ENCODE results near the gene GLB1L2.
"Not testable (repeated sequence)": the region's sequence is repeated elsewhere in the genome, so short reads cannot be mapped to it uniquely, and the experiment has no call there.

GLB1L2 gene, protein sequence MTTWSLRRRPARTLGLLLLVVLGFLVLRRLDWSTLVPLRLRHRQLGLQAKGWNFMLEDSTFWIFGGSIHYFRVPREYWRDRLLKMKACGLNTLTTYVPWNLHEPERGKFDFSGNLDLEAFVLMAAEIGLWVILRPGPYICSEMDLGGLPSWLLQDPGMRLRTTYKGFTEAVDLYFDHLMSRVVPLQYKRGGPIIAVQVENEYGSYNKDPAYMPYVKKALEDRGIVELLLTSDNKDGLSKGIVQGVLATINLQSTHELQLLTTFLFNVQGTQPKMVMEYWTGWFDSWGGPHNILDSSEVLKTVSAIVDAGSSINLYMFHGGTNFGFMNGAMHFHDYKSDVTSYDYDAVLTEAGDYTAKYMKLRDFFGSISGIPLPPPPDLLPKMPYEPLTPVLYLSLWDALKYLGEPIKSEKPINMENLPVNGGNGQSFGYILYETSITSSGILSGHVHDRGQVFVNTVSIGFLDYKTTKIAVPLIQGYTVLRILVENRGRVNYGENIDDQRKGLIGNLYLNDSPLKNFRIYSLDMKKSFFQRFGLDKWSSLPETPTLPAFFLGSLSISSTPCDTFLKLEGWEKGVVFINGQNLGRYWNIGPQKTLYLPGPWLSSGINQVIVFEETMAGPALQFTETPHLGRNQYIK

DNA sequence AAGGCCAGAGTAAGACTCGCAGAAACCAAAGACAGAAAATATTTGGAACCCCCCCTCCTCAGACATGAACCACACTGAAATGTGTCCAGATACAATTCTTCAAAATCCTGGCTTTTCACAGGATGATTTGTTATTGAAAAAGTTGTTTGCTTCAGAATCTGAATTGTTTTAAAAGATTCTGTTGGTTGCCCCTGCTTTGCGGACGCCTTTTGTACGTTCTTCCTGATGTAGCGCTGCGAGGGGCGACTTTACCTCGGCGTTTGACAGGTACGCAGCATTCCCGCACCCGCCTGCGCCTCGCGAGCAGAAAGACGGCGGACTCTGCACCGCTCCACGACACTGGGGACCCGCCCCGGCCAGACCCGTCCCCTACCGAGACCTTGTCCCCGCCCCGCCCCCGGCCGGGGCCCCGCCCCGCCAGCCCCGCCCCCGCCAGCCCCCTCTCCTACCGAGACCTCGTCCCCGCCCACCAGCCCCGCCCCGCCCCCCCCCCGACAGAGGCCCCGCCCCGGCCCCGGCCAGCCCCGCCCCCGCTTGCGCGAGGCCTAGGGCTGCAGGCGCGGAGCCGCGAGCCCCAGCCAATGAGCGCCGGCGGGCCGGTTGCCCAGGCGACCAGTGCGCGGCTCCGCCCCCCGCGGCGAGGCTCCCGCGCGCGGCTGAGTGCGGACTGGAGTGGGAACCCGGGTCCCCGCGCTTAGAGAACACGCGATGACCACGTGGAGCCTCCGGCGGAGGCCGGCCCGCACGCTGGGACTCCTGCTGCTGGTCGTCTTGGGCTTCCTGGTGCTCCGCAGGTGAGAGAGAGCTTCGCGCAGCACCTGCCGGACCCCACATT is at the start of gene GLB1L2:
Gene GLB1L2, plus strand, starts transcription at position 635 of the 835 bp plus-strand sequence. Its CDS starts 74 bp downstream, at position 709.
- DNase-seq (ENCODE audit: low spot score) = peak; percentile 75

DNA sequence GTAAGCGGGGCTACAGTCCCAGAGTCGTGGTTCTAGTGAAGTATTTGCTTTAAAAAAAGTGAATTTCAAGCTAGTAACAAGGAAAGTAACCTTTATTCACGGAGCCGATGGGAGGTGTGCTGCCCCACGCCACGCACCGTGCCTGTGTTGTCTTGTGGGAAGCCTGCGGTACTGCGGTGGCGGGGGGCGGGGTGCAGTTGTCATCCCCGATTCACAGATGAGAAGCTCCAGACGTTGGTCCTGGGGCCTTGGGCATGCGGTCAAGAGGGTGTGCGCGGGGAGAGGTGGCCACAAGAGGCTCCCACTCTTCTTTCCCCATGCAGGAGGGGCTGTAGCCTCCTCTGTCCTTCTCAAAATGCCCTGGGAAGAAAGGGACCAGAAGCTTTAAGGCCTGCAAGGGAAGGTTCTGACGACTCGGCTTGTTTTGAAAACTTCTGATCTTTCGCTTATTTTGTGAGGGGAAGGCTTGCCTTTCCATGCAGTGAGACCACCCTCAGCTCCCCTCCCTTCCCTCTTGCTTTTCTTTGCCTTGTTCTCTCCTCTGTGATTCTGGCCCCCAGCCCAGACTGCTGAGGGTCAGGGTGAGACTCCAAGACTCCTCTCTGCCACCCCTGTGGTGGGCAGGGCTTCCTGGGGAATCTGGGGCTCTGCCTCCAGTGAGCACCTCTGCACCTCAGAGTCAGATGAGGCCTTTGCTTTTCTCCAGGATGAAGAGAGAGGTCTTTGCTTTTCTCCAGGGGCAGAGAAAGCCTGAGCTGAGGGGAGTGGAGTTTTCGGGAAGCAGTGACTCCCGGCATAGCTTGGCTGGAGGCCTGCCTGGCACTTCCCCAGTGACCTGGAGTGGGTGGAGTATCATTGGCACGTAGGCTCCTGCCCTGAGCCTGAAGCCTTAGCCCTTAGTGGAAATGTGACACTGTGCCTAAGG is 49.4 kb upstream of the GLB1L2 start:
- no peak for DNase-seq (ENCODE audit: low spot score)

DNA sequence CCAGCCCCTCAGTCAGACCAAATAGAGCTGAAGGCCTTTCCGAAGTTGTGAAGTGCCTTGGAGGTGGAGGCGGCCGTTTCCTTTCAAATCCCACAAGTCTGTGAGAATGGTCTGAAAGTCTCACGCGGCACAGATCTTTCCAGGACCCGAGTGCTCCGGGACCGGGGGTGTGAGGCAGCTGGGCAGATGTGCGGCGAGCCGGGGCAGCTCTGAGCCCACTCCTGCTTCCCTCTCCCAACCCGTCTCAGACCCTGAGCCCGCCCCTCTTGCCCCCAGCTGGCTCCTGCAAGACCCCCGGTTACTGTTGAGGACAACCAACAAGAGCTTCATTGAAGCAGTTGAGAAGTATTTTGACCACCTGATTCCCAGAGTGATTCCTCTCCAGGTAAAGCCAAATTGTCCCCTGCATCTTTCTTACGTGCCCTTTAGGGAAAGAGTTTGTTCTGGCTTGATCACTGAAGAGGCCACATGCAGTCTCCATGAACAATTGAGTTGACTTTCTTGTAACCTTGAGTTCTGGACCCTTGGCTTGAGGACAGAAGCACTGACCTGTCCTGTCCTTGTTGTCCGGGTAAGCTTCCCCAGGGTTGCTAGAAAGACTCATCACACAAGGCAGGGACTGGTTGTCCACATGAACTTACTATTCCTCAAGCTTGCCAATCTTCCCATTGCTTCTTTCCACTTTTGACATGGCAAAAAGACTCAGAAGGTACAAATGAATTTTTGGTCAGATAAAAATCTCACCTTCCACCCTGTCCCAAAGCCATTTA is 48.1 kb upstream of the GLB1L2 start:
- no peak for DNase-seq (ENCODE audit: low spot score)

DNA sequence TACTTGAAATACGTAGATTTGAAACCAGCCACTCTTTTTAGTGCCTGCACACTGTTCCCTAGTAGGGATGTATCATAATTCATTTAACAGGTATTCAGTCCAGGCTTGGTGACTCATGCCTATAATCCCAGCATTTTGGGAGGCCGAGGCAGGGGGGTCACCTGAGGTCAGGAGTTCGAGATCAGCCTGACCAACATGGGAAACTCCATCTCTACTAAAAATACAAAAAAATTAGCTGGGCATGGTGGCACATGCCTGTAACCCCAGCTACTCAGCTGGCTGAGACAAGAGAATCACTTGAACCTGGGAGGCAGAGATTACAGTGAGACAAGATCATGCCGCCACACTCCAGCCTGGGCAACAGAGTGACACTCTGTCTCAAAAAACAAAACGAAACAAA is 47.4 kb upstream of the GLB1L2 start:
- not testable (repeated sequence) for DNase-seq (ENCODE audit: low spot score)

DNA sequence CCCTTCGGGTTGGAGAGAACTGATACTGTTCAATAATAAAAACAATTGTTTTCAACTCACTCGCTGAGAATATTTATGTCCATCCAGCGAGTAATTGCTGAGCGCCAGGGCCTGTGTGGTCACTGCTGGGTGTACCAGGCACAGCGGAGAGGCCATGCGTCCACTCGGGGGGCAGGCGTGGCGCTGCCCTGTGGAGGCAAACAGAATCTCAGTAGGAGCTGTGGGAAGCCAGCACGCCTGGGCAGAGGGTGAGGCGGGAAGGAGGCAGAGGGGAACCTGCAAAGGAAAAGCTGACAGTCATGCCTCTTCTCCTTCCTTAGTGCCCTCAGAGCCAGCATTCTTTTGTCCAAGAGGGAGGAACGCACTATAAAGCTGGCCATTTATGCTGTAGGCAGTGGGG is 44.2 kb upstream of the GLB1L2 start:
- DNase-seq (ENCODE audit: low spot score) = no peak

DNA sequence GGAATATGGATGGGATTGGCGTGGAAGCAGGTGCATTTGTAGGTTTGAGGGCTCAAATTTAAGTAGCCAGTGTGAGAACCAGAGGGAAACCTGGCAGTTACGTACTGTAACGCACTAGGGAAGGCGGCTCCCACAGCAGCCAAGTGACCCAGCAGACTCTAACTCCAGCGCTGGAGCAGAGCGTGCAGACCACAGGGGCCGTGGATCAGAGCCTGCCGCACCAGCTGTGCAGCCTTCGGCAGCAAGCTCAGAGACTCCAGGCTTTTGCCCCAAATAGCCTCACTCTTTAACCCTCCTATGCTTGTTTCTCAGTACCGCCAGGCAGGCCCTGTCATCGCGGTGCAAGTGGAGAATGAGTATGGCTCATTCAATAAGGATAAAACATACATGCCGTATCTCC is 43.3 kb upstream of the GLB1L2 start:
- DNase-seq (ENCODE audit: low spot score) = no peak

DNA sequence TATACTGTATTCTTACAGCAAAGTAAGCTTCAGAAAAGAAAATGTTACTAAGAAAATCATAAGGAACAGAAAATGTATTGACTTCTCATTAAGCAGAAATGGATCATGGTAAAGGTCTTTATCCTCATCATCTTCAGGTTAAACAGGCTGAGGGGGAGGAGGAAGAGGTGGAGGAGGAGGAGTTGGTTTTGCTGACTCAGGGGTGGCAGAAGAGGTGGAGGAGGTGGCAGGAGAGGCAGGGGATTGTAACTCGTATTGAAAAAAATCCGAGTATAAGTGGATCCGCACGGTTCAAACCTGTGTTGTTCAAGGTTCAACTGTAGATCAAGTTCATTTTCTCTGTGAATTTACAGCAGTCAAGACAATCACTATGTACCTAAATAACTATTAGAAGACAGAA is 42.6 kb upstream of the GLB1L2 start:
- DNase-seq (ENCODE audit: low spot score) = no peak

DNA sequence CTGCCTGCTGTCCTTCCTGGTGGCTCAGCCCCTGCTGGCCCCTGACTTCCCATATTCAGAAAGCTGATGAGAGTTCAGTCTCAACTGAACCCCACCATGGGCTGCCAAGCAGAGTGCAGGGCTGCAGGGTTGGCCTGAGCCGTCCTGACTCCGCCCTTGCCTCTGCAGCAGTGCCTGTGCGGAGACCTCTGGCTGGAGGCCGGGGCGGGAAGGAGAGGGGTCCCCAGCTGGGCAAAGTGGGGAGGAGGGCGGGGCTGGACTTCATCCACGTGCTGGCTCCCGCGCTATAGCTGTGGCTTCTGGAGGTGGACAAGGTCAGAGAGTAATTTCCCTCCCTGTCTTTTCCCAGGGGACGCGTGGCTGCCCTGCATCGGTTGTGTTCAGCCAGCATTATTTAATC is 42.0 kb upstream of the GLB1L2 start:
- DNase-seq (ENCODE audit: low spot score) = no peak

DNA sequence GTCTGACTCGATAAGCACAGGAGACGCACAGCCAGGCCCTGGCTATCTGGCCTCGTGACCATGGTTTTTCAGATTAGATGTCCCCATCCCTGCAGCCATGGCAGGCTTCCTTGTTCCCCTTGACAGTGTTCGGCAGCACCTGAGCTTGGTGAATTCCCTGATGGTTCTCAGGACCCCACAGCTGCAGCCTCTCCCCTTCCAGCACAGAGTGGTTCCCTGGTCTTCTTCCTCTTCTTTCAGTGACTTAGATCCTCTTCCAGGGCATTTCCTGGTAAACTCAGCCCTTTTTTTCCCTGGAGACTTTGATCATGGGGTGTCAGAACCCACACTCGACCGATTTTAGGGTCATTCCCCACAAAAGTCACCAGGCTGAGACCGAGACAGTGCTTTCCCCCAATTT is 41.1 kb upstream of the GLB1L2 start:
- DNase-seq (ENCODE audit: low spot score) = no peak

DNA sequence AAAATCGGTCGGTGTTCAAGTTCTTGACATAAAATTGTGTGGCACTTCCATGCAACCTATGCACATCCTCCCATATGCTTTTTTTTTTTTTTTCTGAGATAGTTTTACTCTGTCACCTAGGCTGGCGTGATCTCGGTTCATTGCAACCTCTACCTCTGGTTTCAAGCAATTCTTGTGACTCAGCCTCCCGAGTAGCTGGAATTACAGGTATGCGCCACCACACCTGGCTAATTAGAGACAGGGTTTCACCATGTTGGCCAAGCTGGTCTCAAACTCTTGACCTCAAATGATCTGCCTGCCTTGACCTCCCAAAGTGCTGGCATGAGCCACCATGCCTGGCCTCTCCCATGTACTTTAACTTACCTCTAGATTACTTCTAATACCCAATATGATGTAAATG is 40.6 kb upstream of the GLB1L2 start:
- no peak for DNase-seq (ENCODE audit: low spot score)

DNA sequence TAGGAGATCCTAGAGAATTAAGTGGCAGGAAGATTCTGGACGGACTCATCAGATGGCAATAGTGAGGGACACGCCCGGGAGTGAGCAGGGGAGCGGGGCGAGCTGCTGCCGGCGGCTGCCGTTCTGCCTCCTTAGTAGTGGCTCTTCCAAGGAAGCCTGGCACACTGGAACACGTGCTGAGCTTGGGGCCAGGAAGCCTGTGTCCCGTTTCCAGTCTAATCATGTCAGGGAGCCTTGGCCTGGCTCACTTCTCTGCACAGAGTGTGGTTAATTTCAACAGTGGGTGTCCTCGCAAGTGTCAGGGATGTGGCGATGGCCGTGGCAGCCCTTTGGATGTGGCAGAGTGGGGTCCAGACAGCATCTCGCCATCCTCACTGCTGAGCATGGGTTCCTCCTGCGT is 39.1 kb upstream of the GLB1L2 start:
- DNase-seq (ENCODE audit: low spot score) = no peak

DNA sequence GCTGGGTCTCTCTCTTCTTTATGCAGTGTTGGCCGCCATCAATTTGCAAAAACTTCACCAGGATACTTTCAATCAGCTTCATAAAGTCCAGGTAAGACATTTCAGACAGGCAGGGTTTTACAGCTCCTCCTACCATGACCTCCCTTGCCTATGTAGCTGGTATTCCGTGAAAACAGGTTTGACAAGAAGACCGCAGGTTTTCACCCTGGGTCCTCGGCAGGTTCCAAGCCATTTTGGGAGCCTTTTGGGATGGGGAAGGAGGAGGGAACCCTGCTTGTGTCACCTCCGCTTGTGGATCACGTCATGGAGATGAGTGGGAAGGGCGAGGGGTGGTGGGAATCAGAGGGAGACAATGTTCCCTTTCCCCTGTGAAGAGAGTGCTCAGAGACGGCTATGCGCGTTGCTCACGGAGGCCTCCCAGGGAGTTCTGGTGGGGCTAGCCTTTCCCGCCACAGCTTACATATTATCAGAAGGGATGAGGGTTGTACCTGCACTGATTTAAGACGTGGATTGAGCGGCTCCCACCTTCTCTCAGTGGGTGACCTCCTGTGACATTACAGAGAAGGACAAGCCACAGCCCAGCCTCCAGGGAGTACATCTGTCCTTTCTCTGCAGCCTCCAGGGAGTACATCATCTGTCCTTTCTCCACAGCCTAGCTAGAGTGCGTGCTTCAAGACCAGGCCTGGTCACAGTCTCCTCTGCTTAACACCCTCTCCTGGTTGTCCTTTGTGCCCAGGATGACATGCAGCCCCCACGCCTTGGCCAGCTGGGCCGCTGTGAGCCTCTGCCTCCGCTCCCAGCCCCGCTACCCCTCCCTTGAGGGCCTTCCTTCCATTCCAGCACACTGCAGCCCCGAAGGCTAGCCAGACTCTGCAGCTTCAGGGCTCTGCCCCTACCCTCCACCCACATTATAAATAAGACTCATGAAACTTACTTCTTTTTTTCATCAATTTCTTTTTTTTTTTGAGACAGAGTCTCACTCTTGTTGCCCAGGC is 38.4 kb upstream of the GLB1L2 start:
- DNase-seq (ENCODE audit: low spot score) = no peak

DNA sequence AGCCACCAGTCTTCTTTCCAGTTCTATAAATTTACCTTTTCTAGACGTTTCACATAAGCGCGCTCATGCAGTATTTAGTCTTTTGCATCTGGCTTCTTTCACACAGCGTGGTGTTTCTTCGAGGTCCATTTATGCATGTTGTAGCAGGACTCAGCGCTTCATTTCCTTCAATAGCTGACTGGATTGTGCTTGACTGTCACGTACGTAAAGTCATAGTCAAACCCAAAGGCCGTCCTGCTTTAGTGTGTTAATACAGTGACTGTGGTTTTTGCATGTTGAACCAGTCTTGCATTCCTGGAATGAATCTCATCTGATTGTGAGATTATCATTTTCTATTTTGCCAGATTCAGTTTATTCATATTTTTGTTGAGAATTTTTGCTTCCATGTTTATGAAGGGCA is 37.1 kb upstream of the GLB1L2 start:
- DNase-seq (ENCODE audit: low spot score) = no peak

DNA sequence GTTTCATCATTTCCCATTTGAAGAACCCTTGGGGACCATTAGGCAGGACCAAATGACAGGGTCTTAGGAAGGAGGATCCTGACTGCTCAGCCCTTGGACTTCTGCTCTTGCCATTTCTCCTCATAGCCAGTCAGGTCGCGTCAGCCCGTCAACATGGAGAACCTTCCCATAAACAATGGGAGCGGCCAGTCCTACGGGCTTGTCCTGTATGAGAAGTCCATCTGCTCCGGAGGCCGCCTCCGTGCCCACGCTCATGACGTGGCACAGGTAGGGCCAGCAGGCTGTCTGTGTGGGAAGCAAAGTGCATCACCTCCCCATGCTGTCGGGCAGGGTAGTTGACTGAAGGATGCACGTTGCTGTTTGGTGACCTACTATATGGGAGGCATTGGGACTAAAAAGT is 19.6 kb upstream of the GLB1L2 start:
- DNase-seq (ENCODE audit: low spot score) = no peak

DNA sequence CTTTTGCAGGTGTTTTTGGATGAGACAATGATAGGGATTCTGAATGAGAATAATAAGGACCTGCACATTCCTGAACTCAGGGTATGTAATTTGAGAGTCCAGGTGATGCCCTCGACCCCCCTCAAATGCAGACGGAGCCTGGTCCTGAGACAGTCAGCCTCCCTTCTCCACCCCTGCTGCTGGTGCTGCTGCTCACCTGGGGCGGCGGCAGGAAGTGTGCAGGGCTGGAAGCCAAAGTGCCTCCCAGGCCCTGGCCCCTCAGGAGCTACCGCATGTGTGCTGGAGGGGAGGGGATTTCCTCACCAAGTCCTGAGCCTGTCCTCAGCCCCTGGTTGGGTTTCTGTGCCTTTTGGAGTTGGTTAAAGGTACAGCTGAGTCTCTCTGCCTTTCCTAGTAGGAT is 19.0 kb upstream of the GLB1L2 start:
- no peak for DNase-seq (ENCODE audit: low spot score)

DNA sequence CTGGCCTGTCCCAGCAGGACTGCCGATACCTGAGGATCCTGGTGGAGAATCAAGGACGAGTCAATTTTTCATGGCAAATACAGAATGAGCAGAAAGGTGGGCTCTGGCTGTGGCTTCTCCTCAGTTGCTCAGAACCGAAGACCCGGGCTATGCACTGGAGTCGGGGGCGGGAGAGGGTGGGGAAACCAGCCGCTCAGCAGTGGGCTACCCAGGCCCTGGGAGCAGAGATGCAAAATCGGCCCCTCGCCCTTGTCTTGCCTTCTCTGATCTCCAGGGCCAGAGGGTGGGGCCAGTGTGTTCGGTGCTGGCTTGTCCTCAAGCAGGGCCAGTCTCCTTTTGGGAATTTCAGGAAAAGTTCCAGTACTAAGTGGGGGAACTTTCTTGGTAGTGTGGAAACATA is 18.4 kb upstream of the GLB1L2 start:
- no peak for DNase-seq (ENCODE audit: low spot score)

DNA sequence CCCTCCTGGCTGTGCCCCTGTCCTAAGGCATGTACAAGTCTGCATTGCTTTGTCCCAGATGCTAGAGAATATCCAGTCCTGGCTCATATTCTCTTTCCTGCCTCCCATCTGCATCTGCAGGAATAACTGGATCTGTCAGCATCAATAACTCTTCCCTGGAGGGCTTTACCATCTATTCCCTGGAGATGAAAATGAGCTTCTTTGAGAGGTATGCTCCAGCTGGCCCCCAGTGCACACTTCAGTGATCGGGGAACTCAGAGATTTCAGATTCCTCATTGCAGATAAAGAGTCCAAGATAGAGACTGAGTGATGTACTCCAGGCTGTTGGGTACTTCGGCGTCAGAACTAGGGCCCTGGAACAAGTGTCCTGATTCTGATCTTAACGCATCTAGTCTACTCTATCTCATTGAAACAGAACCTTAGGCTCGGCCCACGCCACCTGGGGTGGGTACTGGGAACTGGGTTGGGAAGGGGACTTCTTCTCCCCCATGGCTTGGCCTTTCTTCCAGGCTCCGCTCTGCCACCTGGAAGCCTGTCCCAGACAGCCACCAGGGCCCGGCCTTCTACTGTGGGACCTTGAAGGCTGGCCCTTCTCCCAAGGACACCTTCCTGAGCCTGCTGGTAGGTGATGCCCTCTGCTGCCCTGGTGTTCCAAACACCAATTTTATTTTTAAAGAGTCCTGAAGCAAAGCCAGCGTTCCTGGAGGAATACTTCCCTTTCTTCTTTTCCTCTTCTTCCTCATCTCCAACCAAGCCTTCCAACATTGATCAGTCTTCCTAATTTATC is 17.8 kb upstream of the GLB1L2 start:
- no peak for DNase-seq (ENCODE audit: low spot score)

DNA sequence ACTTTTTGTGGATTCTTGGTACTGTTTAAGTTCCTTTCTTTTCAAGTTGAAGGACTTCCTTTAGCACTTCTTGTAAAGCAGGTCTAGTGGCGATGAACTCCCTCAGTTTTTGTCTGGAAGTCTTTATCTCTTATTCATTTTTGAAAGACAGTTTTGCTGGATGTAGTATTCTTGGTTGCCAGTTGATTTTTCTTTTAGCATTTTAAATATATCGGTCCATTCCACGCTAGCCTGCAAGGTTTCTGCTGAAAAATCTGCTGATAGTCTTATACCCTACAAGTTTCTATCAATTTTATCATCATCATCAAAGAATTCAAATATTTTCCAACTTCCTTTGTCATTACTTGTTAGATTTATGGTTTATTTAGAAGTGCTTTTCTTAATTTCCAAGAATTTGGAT is 14.7 kb upstream of the GLB1L2 start:
- no peak for DNase-seq (ENCODE audit: low spot score)

DNA sequence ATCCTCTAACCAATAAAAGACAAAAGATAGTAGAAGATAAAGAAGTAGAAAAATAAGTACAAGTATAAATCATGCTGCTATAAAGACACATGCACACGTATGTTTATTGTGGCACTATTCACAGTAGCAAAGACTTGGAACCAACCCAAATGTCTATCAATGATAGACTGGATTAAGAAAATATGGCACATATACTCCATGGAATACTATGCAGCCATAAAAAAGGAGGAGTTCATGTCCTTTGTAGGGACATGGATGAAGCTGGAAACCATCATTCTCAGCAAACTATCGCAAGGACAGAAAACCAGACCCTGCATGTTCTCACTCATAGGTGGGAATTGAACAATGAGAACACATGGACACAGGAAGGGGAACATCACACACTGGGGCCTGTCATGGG is 10.4 kb upstream of the GLB1L2 start:
- not testable (repeated sequence) for DNase-seq (ENCODE audit: low spot score)
